HCT116 (cell line): ENCODE results near the gene MAP2K5. TPM values are rescaled to one million over a fixed set of nuclear protein-coding genes. Genes with fewer than 3 reads are reported as not detected.

ENCODE experiments used
- ATAC-seq: fragments of 200-7000 bp; cut with Tn5 transposase; 2 replicates; pipeline ENCODE4 v1.9.1; 2020; ENCODE audit warnings: mild to moderate bottlenecking, moderate library complexity
- BruUV-seq: library from RNA; stranded (reverse); fragments of 400-500 nt; replicated peaks from 2 replicates; lab custom pipeline; 2021; lab: Mats Ljungman, UMichigan
- CTCF ChIA-PET: fragments of 300-600 bp; sonication (Branson Sonifier 250); formaldehyde crosslinking; loops from one replicate; lab custom pipeline; 2021; ENCODE audit warnings: antibody characterized with exemption; lab: Charles Lee
- POLR2A ChIA-PET: fragments of 300-600, 350-600 bp; sonication (Branson Sonifier 250); formaldehyde crosslinking; loops from one replicate; lab custom pipeline; 2021; ENCODE audit warnings: antibody characterized with exemption; lab: Charles Lee
- RAD21 ChIA-PET, 2 experiments: fragments of 300-600 bp; sonication (Branson Sonifier 250); formaldehyde crosslinking; loops; one replicate each; lab custom pipeline; 2023; ENCODE audit warnings: low total read pairs in 2 of 2; ENCODE audit not compliant: uncharacterized antibody in 2 of 2, unreplicated experiment in 2 of 2, low non-redundant PET in 1 of 2; lab: Charles Lee
- DNase-seq: peaks from one replicate; pipeline ENCODE4 v3.0.0-alpha.2; 2010; ENCODE audit warnings: low read depth, low spot score
- H2AFZ ChIP-seq: fragments of 200-600 bp; shearing (Covaris generic), sonication (generic); 2 replicates; pipeline ENCODE4 v1.6.1; 2017; ENCODE audit warnings: low read depth, mixed run types, mixed read lengths, antibody characterized with exemption, low read length; ENCODE audit not compliant: poor library complexity, severe bottlenecking
- H3K27ac ChIP-seq: 2 replicates; pipeline ENCODE4 v1.5.1; 2012; ENCODE audit warnings: low read depth, low read length
- H3K27me3 ChIP-seq: fragments of 200-600 bp; sonication (generic); 2 replicates; pipeline ENCODE4 v1.6.1; 2016; ENCODE audit warnings: mixed run types, low read length, mixed read lengths; ENCODE audit not compliant: insufficient read depth
- H3K36me3 ChIP-seq, 2 experiments: fragments of 200-500 bp in 1 of 2; fragments of 200-600 bp in 1 of 2; sonication (Bioruptor generic) in 1 of 2; sonication (generic) in 1 of 2; 2 replicates each; pipeline versions ENCODE4 v1.5.1 to v1.6.1; 2014 to 2016; ENCODE audit warnings: low read length in 2 of 2, inconsistent platforms in 1 of 2, mixed read lengths in 1 of 2, mixed run types in 1 of 2; ENCODE audit not compliant: insufficient read depth in 2 of 2, control insufficient read depth in 1 of 2
- H3K4me1 ChIP-seq, 2 experiments: fragments of 200-600 bp in 1 of 2; sonication (generic) in 1 of 2; 2 replicates each; pipeline versions ENCODE4 v1.5.1 to v1.6.1; 2012 to 2017; ENCODE audit warnings: low read length in 2 of 2, inconsistent platforms in 1 of 2, mild to moderate bottlenecking in 1 of 2, mixed read lengths in 1 of 2, mixed run types in 1 of 2, moderate library complexity in 1 of 2; ENCODE audit not compliant: insufficient read depth in 2 of 2, control insufficient read depth in 1 of 2
- H3K4me2 ChIP-seq: fragments of 200-600 bp; sonication (generic); 2 replicates; pipeline ENCODE4 v1.6.1; 2017; ENCODE audit warnings: mixed run types, low read length, mixed read lengths
- H3K4me3 ChIP-seq, 2 experiments: fragments of 200-600 bp in 1 of 2; sonication (generic) in 1 of 2; replicated peaks in 1 of 2; 2 replicates each; pipeline ENCODE4 v1.5.1; 2011 to 2016; ENCODE audit warnings: low read length in 2 of 2, control low read depth in 1 of 2, low read depth in 1 of 2, mild to moderate bottlenecking in 1 of 2, mixed read lengths in 1 of 2, mixed run types in 1 of 2
- H3K79me2 ChIP-seq: fragments of 200-600 bp; sonication (generic); 2 replicates; pipeline ENCODE4 v1.6.1; 2017; ENCODE audit warnings: mild to moderate bottlenecking, mixed run types, low read length, moderate library complexity, mixed read lengths; ENCODE audit not compliant: insufficient read depth
- H3K9ac ChIP-seq: fragments of 200-600 bp; sonication (generic); 2 replicates; pipeline ENCODE4 v1.6.1; 2016; ENCODE audit warnings: low read length, mixed read lengths
- H3K9me2 ChIP-seq: fragments of 200-600 bp; sonication (generic), shearing (Covaris generic); 2 replicates; pipeline ENCODE4 v1.6.1; 2017; ENCODE audit warnings: mixed run types, mild to moderate bottlenecking, moderate library complexity; ENCODE audit not compliant: insufficient read depth
- H3K9me3 ChIP-seq, 2 experiments: fragments of 200-500 bp in 1 of 2; fragments of 200-600 bp in 1 of 2; sonication (Bioruptor generic) in 1 of 2; sonication (generic) in 1 of 2; 2 replicates each; pipeline ENCODE4 v1.6.1; 2014 to 2017; ENCODE audit warnings: low read length in 2 of 2, mixed read lengths in 2 of 2, inconsistent platforms in 1 of 2, low read depth in 1 of 2, mild to moderate bottlenecking in 1 of 2, mixed run types in 1 of 2, moderate library complexity in 1 of 2; ENCODE audit not compliant: control insufficient read depth in 1 of 2, insufficient read depth in 1 of 2
- H4K20me1 ChIP-seq: fragments of 200-600 bp; sonication (generic), shearing (Covaris generic); 2 replicates; pipeline ENCODE4 v1.6.1; 2017; ENCODE audit warnings: mixed run types, mild to moderate bottlenecking, moderate library complexity; ENCODE audit not compliant: insufficient read depth
- CBX3 ChIP-seq: IDR thresholded peaks from 2 replicates; pipeline ENCODE4 v1.6.1; 2012; ENCODE audit warnings: low read depth
- EGR1 ChIP-seq: IDR thresholded peaks from 2 replicates; pipeline ENCODE4 v1.6.1; 2012; ENCODE audit warnings: low read depth
- ELF1 ChIP-seq: IDR thresholded peaks from 2 replicates; pipeline ENCODE4 v1.6.1; 2012; ENCODE audit warnings: low read depth, borderline replicate concordance
- EZH2 ChIP-seq: fragments of 200-600 bp; sonication (generic); IDR thresholded peaks from 2 replicates; pipeline ENCODE4 v1.6.1; 2017; ENCODE audit warnings: antibody characterized with exemption, mixed run types
- FOSL1 ChIP-seq: IDR thresholded peaks from 2 replicates; pipeline ENCODE4 v1.6.1; 2012; ENCODE audit warnings: low read depth
- JUND ChIP-seq: IDR thresholded peaks from 2 replicates; pipeline ENCODE4 v1.6.1; 2012
- RAD21 ChIP-seq: IDR thresholded peaks from 2 replicates; pipeline ENCODE4 v1.6.1; 2012; ENCODE audit warnings: low read depth, mild to moderate bottlenecking
- SIN3A ChIP-seq: IDR thresholded peaks from 2 replicates; pipeline ENCODE4 v1.6.1; 2012; ENCODE audit warnings: low read depth
- SP1 ChIP-seq: IDR thresholded peaks from 2 replicates; pipeline ENCODE4 v1.6.1; 2012; ENCODE audit warnings: low read depth
- SRF ChIP-seq: IDR thresholded peaks from 2 replicates; pipeline ENCODE4 v1.6.1; 2012; ENCODE audit warnings: low read depth
- YY1 ChIP-seq: IDR thresholded peaks from 2 replicates; pipeline ENCODE4 v1.6.1; 2011; ENCODE audit warnings: low read length, low read depth, moderate library complexity, mild to moderate bottlenecking; ENCODE audit not compliant: insufficient replicate concordance; ENCODE audit errors: extremely low read depth
- ZFX ChIP-seq: fragments of 450-650 bp; IDR thresholded peaks from 2 replicates; pipeline ENCODE4 v1.6.1; 2017
- intact Hi-C: fragments of 100-400 bp; cut with micrococcal nuclease; formaldehyde crosslinking; loops from 2 replicates; pipeline ENCODE4 v1.10.0; 2022
- total RNA-seq: library from RNA; stranded (reverse); gene quantifications from one replicate; pipeline ENCODE4 v1.2.1, GENCODE V29; 2021; ENCODE audit not compliant: unreplicated experiment
- TF ChIP-seq, protein P1 (sequence below), 3 experiments: fragments of 200-600 bp in 1 of 3; sonication (generic) in 1 of 3; IDR thresholded peaks in 2 of 3; conservative IDR thresholded peaks in 1 of 3; 2 replicates each; pipeline ENCODE4 v1.5.1; 2012 to 2017; ENCODE audit warnings: low read depth in 2 of 3, low read length in 2 of 3, antibody characterized with exemption in 1 of 3, borderline replicate concordance in 1 of 3, control low read depth in 1 of 3, mild to moderate bottlenecking in 1 of 3, mixed read lengths in 1 of 3, mixed run types in 1 of 3, moderate library complexity in 1 of 3; ENCODE audit not compliant: insufficient read depth in 1 of 3
- TF ChIP-seq, protein P2 (sequence below): IDR thresholded peaks from 2 replicates; pipeline ENCODE4 v1.6.1; 2012
- TF ChIP-seq, protein P3 (sequence below): IDR thresholded peaks from 2 replicates; pipeline ENCODE4 v1.6.1; 2011; ENCODE audit warnings: mild to moderate bottlenecking, low read length, moderate library complexity; ENCODE audit not compliant: insufficient replicate concordance; ENCODE audit errors: extremely low read depth

MAP2K5 gene
- total RNA-seq, 1 experiment from 2014 or later = 15.6 TPM

DNA sequence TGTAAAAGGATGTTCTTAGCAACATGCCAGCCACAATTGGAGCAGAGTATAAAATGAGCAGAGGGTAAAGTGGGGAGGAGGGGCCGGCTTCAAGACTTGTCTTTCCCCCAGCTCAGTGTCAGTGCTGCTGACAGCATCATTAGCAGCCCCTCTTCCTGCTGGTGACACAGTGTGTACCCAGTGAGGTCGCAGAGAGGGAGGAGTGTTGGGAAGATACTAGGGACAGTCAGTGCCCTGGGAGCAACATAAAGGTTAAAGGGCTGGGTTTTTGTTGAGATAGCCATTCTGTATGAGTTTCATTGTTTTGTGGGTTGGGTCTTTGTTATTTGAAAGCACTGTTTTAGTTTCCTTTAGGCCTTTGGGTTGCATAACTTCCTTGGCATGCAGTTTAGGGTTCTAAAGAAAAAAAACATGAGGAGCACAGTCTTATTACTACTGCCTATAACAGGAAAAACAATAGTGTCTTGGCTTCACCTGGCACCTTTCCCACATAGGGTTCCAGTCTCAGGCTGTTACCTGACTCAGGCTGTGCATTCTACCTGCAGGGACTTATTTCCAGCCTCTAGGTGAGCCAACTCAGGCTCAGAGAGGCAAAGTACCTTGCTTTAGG is 188.7 kb downstream of the MAP2K5 start:
- H3K9me3 ChIP-seq = no peaks in the 10 kb centered on the region
- no peak overlapping the region for H3K4me2 ChIP-seq
- H3K36me3 ChIP-seq = no peaks in the 10 kb centered on the region
- DNase-seq (no peak), ATAC-seq (no peak)
- H3K9me2 ChIP-seq = no peaks in the 10 kb centered on the region
- no peak overlapping the region for H3K27ac ChIP-seq
- H3K4me3 ChIP-seq = no peak overlapping the region
- no peaks in the 10 kb centered on the region for H3K4me1 ChIP-seq
- intact Hi-C loops = no loop called here
- no peaks in the 10 kb centered on the region for H3K27me3 ChIP-seq
- TF ChIP-seq SRF (no peak), JUND (no peak), FOSL1 (no peak), CBX3 (no peak), ELF1 (no peak), EGR1 (no peak), RAD21 (no peak), EZH2 (no peak), ZFX (no peak), YY1 (no peak), SP1 (no peak), SIN3A (no peak)
- TF ChIP-seq, protein P1, sequence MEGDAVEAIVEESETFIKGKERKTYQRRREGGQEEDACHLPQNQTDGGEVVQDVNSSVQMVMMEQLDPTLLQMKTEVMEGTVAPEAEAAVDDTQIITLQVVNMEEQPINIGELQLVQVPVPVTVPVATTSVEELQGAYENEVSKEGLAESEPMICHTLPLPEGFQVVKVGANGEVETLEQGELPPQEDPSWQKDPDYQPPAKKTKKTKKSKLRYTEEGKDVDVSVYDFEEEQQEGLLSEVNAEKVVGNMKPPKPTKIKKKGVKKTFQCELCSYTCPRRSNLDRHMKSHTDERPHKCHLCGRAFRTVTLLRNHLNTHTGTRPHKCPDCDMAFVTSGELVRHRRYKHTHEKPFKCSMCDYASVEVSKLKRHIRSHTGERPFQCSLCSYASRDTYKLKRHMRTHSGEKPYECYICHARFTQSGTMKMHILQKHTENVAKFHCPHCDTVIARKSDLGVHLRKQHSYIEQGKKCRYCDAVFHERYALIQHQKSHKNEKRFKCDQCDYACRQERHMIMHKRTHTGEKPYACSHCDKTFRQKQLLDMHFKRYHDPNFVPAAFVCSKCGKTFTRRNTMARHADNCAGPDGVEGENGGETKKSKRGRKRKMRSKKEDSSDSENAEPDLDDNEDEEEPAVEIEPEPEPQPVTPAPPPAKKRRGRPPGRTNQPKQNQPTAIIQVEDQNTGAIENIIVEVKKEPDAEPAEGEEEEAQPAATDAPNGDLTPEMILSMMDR (IDR thresholded peaks at IDR 0.05 in 2 of 3, conservative IDR thresholded peaks at IDR 0.05 in 1 of 3; ENCODE audit: borderline replicate concordance in 1 of 3, insufficient read depth in 1 of 3, low read depth in 2 of 3, low read length in 2 of 3) = no peak
- TF ChIP-seq, protein P2, sequence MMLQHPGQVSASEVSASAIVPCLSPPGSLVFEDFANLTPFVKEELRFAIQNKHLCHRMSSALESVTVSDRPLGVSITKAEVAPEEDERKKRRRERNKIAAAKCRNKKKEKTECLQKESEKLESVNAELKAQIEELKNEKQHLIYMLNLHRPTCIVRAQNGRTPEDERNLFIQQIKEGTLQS = no peak
- TF ChIP-seq, protein P3, sequence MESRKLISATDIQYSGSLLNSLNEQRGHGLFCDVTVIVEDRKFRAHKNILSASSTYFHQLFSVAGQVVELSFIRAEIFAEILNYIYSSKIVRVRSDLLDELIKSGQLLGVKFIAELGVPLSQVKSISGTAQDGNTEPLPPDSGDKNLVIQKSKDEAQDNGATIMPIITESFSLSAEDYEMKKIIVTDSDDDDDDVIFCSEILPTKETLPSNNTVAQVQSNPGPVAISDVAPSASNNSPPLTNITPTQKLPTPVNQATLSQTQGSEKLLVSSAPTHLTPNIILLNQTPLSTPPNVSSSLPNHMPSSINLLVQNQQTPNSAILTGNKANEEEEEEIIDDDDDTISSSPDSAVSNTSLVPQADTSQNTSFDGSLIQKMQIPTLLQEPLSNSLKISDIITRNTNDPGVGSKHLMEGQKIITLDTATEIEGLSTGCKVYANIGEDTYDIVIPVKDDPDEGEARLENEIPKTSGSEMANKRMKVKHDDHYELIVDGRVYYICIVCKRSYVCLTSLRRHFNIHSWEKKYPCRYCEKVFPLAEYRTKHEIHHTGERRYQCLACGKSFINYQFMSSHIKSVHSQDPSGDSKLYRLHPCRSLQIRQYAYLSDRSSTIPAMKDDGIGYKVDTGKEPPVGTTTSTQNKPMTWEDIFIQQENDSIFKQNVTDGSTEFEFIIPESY = no peak
- no peaks in the 10 kb centered on the region for H3K79me2 ChIP-seq
- BruUV-seq = no TSS peak
- H3K9ac ChIP-seq = no peak overlapping the region
- no peaks in the 10 kb centered on the region for H4K20me1 ChIP-seq
- H2AFZ ChIP-seq = no peak overlapping the region
- ChIA-PET POLR2A (no interaction called here), CTCF (no interaction called here), RAD21 (no interaction called here)
